ENCODE measurements around the gene DNAJB7.
"Not testable (repeated sequence)": the region's sequence is repeated elsewhere in the genome, so short reads cannot be mapped to it uniquely, and the experiment has no call there.

The DNAJB7 gene

GRCh38 chr22:40855071-40855978 lies 6.6 kb downstream of the DNAJB7 start:
- H3K27ac ChIP-seq = peak overlapping the region; percentile 97
- no peak for DNase-seq (ENCODE audit: low spot score)
- CTCF ChIA-PET = interaction anchor here (0.6 kb wide), 1 partner anchor 67 kb away, joined by 3 read pairs; no protein-coding TSS in a partner anchor
- POLR2A ChIA-PET (ENCODE audit: low non-redundant PET) = no interaction called here
- TF ChIP-seq CTCF (conservative IDR thresholded peaks at IDR 0.05; ENCODE audit: low read depth) = no peak

- ChIA-PET CTCF (interaction anchor here (0.6 kb wide), 1 partner anchor 208 kb away, joined by 3 read pairs; no protein-coding TSS in a partner anchor), POLR2A (ENCODE audit: low non-redundant PET) (no interaction called here)
- no peak for TF ChIP-seq CTCF (conservative IDR thresholded peaks at IDR 0.05; ENCODE audit: low read depth)
- no peak overlapping the region for H3K27ac ChIP-seq
- DNase-seq (ENCODE audit: low spot score) = no peak
Measured at GRCh38 chr22:40853961-40854360, 8.0 kb downstream of the DNAJB7 start.

- ChIA-PET POLR2A (ENCODE audit: low non-redundant PET) (no interaction called here), CTCF (no interaction called here)
- no peak overlapping the region for H3K27ac ChIP-seq
- DNase-seq (ENCODE audit: low spot score) = no peak
- no peak for TF ChIP-seq CTCF (conservative IDR thresholded peaks at IDR 0.05; ENCODE audit: low read depth)
Measured at GRCh38 chr22:40853333-40853732, 8.6 kb downstream of the DNAJB7 start.

- H3K27ac ChIP-seq; POLR2A ChIA-PET (ENCODE audit: low non-redundant PET); CTCF ChIA-PET; DNase-seq (ENCODE audit: low spot score): not testable (repeated sequence)
Measured at GRCh38 chr22:40845816-40846215, 16.1 kb downstream of the DNAJB7 start.

- no peak overlapping the region for H3K27ac ChIP-seq
- CTCF ChIA-PET = no interaction called here
- no peak for TF ChIP-seq CTCF (conservative IDR thresholded peaks at IDR 0.05; ENCODE audit: low read depth)
- DNase-seq (ENCODE audit: low spot score) = no peak
- POLR2A ChIA-PET (ENCODE audit: low non-redundant PET) = no interaction called here
Measured at GRCh38 chr22:40844951-40845350, 17.0 kb downstream of the DNAJB7 start.

- DNase-seq (ENCODE audit: low spot score) = no peak
- ChIA-PET POLR2A (ENCODE audit: low non-redundant PET) (no interaction called here), CTCF (interaction anchor here (0.7 kb wide), 1 partner anchor 137 kb away, joined by 3 read pairs; no protein-coding TSS in a partner anchor)
- no peak overlapping the region for H3K27ac ChIP-seq
- TF ChIP-seq CTCF (conservative IDR thresholded peaks at IDR 0.05; ENCODE audit: low read depth) = no peak
Measured at GRCh38 chr22:40838486-40838885, 23.4 kb downstream of the DNAJB7 start.

- no peak for TF ChIP-seq CTCF (conservative IDR thresholded peaks at IDR 0.05; ENCODE audit: low read depth)
- ChIA-PET CTCF (no interaction called here), POLR2A (ENCODE audit: low non-redundant PET) (no interaction called here)
Measured at GRCh38 chr22:40834619-40835018, 27.3 kb downstream of the DNAJB7 start.

More at GRCh38 chr22:40834619-40835018, 27.3 kb downstream of the DNAJB7 start:
- no peak overlapping the region for H3K27ac ChIP-seq
- no peak for DNase-seq (ENCODE audit: low spot score)
